Fibroblast of the aortic adventitia (primary cell): ENCODE measurements around the gene AAMP. TPM values are rescaled to one million over a fixed set of nuclear protein-coding genes. Genes with fewer than 3 reads are reported as not detected.

Experiments used
- DNase-seq: peaks from one replicate; pipeline ENCODE4 v3.0.0-alpha.2; 2010; ENCODE audit warnings: low read depth
- H3K4me3 ChIP-seq: 2 replicates; pipeline ENCODE4 v1.5.1; 2011; ENCODE audit warnings: low read depth, mild to moderate bottlenecking, control low read depth, low read length, moderate library complexity
- CTCF ChIP-seq: IDR thresholded peaks from 2 replicates; pipeline ENCODE4 v1.5.1; 2011; ENCODE audit warnings: mild to moderate bottlenecking, low read length, control low read depth, inconsistent platforms; ENCODE audit not compliant: insufficient read depth
- total RNA-seq: library from RNA; depleted of rRNA; stranded (reverse); fragments of >200 nt; gene quantifications from 2 replicates; pipeline ENCODE4 v1.2.3, GENCODE V29; 2012; ENCODE audit warnings: low replicate concordance

The AAMP gene
- total RNA-seq, 1 donor = 64.4 TPM

GRCh38 chr2:218289639-218290315 is 19.8 kb upstream of the AAMP start:
- H3K4me3 ChIP-seq = peak overlapping the region; percentile 93
- TF ChIP-seq CTCF = no peak

GRCh38 chr2:218286570-218287459 is 16.9 kb upstream of the AAMP start:
- H3K4me3 ChIP-seq = peak overlapping the region; percentile 74
- peak; percentile 99 for DNase-seq
- TF ChIP-seq CTCF = no peak

More at GRCh38 chr2:218289639-218290315, 19.8 kb upstream of the AAMP start:
- peak; percentile 76 for DNase-seq

- peak overlapping the region; percentile 74 for H3K4me3 ChIP-seq
- no peak for TF ChIP-seq CTCF
- peak; percentile 90 for DNase-seq
Observed at GRCh38 chr2:218285604-218286003, 15.7 kb upstream of the AAMP start.

- no peak for TF ChIP-seq CTCF
- peak overlapping the region; percentile 45 for H3K4me3 ChIP-seq
- DNase-seq = peak; percentile 77
Observed at GRCh38 chr2:218284106-218284811, 14.3 kb upstream of the AAMP start.

GRCh38 chr2:218282173-218282991 is 12.4 kb upstream of the AAMP start:
- no peak for TF ChIP-seq CTCF

GRCh38 chr2:218281449-218281848 is 11.5 kb upstream of the AAMP start:
- DNase-seq = no peak
- no peak overlapping the region for H3K4me3 ChIP-seq
- TF ChIP-seq CTCF = no peak

More at GRCh38 chr2:218282173-218282991, 12.4 kb upstream of the AAMP start:
- H3K4me3 ChIP-seq = no peak overlapping the region
- no peak for DNase-seq
